GM21423 (cell line): ENCODE results near the gene PARD3B.
"Not testable (repeated sequence)": the region's sequence is repeated elsewhere in the genome, so short reads cannot be mapped to it uniquely, and the experiment has no call there.

Experiments
- ATAC-seq: cut with Tn5 transposase; IDR thresholded peaks from one replicate; pipeline ENCODE4 v1.9.1; 2021; ENCODE audit warnings: mild to moderate bottlenecking, moderate library complexity; ENCODE audit not compliant: unreplicated experiment

Gene PARD3B

GRCh38 chr2:205216580-205216979, 671.3 kb downstream of the PARD3B start:
- no peak for ATAC-seq

DNA sequence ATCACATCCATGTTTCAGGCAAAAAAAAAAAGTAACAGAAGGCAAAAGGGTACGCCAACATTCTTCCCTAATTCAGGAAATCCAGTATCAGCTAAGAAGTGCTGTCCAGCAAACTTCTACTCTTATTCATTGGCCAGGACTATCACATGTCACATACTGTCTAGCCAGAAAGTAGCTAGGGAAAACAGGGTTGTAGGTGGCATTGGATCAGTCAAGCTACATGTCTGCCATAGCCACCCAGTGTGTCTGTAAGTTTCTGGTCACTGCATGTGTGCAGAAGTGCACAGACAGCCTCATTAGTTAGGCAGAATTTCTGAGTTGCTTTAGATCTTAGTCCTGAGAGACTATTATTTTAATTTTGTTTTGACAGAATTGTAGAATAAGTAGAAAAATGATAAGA, 671.7 kb downstream of the PARD3B start:
- ATAC-seq: no peak

DNA sequence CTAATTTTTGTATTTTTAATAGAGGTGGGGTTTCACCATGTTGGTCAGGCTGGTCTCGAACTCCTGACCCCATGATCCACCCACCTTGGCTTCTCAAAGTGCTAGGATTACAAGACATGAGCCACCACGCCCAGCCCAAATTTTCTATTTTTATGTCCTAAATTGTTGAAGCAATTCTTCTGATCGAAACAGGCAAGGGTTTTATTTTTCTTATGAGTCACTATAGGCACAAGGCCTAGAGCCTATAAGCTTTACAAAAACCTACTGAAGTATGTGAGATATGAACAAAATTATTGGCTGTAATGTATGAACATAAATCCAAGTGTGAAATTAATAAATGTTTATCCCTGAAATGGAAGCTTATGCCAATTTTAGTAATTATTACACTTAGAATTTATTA, 672.8 kb downstream of the PARD3B start:
- ATAC-seq: no peak

DNA sequence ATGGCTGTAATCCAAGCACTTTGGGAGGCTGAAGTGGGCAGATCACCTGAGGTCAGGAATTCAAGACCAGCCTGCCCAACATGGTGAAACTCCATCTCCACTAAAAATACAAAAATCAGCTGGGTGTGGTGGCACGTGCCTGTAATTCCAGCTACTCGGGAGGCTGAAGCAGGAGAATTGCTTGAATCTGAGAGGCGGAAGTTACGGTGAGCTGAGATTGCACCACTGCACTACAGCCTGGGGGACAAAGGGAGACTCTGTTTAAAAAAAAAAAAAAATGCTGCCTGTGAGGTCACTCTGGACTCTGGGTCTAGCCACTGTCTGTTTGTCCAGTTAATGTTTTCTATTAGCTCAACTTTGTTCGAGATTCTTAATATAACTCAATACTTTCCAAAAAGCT, 673.5 kb downstream of the PARD3B start:
- not testable (repeated sequence) for ATAC-seq

GRCh38 chr2:205220559-205220958, 675.3 kb downstream of the PARD3B start:
- ATAC-seq: no peak

GRCh38 chr2:205232086-205232485, 686.8 kb downstream of the PARD3B start:
- no peak for ATAC-seq

GRCh38 chr2:205235434-205235833, 690.2 kb downstream of the PARD3B start:
- ATAC-seq: no peak

GRCh38 chr2:205237524-205237923, 692.2 kb downstream of the PARD3B start:
- no peak for ATAC-seq

- ATAC-seq: no peak
These were observed 699.7 kb downstream of the PARD3B start for GRCh38 chr2:205245001-205245400.

DNA sequence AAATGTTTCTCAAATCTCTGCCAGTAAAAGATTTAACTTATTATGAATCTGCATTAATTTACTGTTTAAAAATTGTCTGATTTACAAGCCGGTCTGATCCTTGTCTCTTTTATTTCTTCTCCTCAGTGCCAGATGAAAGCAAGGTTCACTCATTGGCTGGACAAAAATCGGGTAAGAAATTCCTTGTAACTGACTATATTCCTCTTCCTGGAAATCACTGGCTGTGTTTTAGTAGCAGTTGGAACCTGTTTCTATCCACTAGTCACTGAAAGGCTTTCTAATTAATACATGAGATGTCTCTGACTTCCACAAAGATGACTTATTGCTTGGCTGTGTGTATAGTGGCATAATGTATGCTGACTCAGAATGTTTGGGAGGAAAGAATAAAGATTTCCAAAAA, 700.4 kb downstream of the PARD3B start:
- no peak for ATAC-seq

DNA sequence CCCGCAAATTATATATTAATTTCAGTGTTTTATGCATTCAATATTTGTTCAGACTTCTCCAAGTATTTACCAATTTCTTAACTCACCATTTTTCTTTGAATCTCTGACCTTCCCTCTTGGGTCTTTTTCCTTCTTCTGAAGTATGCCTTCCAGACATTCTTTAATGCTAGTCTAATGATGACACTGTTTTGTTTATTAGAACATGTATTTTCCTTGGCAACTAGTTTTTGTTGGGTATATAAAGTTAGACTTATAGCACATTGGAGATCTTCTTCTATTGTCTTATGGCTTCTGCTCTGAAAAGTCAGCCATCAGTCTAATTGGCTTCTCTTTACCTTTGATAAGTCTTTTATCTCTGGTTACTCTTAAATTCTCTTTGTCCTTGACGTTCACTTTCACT, 713.8 kb downstream of the PARD3B start:
- ATAC-seq: no peak

- no peak for ATAC-seq
These were observed 716.3 kb downstream of the PARD3B start for GRCh38 chr2:205261516-205262020.

GRCh38 chr2:205267323-205267722, 722.0 kb downstream of the PARD3B start:
- ATAC-seq: no peak

GRCh38 chr2:205270689-205271088, 725.4 kb downstream of the PARD3B start:
- no peak for ATAC-seq

DNA sequence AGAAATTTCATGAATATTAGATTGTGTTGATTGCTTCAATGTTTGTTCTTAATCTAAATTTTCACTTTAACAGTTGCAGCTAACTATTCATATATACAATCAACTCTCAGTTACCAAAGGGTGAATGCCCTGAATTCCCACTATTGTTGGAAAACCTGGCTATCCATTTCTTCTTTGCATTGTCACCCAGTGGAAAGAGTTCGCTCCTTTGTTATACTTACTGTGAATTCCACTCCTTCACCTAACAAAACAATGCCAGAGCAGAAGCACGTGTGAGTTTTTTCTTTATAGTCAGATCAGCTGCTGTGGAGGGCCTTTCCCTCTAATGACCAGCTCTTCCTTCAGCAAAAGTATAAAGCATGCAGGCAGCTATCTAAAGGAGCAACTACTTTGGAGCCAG, 727.9 kb downstream of the PARD3B start:
- no peak for ATAC-seq

DNA sequence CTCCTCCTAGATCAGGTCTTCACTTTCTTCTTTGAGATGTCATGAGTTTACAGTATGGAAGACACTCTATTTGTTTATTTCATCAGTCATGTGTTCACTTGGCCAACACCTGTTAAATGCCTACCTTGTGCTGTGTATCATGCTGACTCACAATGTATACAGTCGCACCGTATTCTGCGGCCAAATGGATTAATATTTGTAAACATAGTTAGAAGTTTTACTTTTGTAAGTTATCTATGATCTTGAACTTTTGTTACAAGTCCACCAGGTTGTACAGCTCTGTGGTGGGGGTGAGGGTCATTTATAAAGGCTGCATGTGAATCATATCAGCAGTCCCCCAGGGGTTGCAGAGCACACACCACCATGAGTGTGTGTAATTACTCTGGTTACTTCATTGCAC, 728.4 kb downstream of the PARD3B start:
- no peak for ATAC-seq

DNA sequence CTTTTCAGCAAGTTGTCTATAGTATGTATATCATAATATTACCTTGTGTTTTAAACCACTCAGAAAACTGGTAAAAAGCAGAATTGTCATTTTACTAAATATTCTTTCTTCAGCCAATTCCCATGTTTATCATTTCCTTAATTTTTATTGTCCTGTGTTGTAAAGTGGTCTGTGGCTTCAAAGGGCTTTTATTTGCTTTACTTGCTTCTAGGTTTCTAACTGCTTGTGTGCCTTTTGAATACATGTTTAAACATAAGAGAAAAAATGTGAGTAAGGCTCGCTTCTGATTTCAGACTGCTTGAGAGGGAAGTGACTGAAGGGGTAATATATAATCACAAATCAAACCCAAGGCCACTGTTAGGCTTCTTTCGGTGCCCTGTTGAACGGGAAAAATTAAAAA, 729.5 kb downstream of the PARD3B start:
- ATAC-seq: no peak

GRCh38 chr2:205276116-205276777, 731.0 kb downstream of the PARD3B start:
- ATAC-seq: no peak

- ATAC-seq: no peak
These were observed 735.4 kb downstream of the PARD3B start for GRCh38 chr2:205280596-205281236.

DNA sequence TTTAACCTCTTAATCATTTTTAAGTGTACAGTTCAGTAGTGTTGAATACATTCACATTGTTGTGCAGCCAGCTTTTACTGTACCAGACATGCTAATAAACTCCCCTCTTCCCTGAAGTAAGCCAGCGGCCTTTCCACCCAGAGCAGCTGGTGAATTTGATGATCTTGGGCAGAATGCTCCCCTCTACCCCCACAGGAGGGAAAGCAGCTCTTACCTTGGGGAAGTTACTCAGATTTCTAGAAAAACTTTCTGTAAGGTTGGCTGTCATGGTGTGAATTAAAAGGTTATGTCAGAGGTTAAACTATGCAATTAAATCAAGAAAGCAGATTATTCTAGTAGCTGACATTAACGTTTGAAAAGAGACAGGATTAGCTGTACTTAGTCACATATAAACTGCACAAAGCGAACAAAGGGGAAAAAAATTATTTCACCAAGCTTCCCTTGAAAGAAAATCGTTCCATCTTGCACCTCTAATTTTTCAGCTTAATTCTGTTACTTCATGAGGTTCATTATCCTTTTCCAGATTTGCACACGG, 738.5 kb downstream of the PARD3B start:
- ATAC-seq: no peak

GRCh38 chr2:205284334-205284733, 739.1 kb downstream of the PARD3B start:
- no peak for ATAC-seq

GRCh38 chr2:205287316-205287715, 742.0 kb downstream of the PARD3B start:
- no peak for ATAC-seq
